Muscle of back (tissue), 13 donors: ENCODE data around the gene SGSM2. TPM values are rescaled to one million over a fixed set of nuclear protein-coding genes. Genes with fewer than 3 reads are reported as not detected.
"Not testable (repeated sequence)": the region's sequence is repeated elsewhere in the genome, so short reads cannot be mapped to it uniquely, and the experiment has no call there.

ENCODE experiments used
- DNase-seq, 3 donors: peaks; one replicate each; pipeline versions ENCODE4 v3.0.0 to v3.0.0-alpha.2; 2013
- long read RNA-seq, 9 donors: transcript quantifications; one replicate each; lab custom pipeline, GENCODE V29; 2026
- polyA plus RNA-seq, 10 donors: library from polyadenylated mRNA; unstranded; fragments of 120-200 nt; gene quantifications; one replicate each; pipeline ENCODE4 v1.2.1, GENCODE V29; 2013; ENCODE audit not compliant: insufficient read length in 10 of 10

Gene SGSM2, protein sequence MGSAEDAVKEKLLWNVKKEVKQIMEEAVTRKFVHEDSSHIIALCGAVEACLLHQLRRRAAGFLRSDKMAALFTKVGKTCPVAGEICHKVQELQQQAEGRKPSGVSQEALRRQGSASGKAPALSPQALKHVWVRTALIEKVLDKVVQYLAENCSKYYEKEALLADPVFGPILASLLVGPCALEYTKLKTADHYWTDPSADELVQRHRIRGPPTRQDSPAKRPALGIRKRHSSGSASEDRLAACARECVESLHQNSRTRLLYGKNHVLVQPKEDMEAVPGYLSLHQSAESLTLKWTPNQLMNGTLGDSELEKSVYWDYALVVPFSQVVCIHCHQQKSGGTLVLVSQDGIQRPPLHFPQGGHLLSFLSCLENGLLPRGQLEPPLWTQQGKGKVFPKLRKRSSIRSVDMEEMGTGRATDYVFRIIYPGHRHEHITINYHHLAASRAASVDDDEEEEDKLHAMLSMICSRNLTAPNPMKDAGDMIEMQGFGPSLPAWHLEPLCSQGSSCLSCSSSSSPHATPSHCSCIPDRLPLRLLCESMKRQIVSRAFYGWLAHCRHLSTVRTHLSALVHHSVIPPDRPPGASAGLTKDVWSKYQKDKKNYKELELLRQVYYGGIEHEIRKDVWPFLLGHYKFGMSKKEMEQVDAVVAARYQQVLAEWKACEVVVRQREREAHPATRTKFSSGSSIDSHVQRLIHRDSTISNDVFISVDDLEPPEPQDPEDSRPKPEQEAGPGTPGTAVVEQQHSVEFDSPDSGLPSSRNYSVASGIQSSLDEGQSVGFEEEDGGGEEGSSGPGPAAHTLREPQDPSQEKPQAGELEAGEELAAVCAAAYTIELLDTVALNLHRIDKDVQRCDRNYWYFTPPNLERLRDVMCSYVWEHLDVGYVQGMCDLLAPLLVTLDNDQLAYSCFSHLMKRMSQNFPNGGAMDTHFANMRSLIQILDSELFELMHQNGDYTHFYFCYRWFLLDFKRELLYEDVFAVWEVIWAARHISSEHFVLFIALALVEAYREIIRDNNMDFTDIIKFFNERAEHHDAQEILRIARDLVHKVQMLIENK
- 10 to 100 TPM; 32.1 to 49.9 (median 43.0) TPM for polyA plus RNA-seq
- long read RNA-seq, donor 1, partial matches to known transcripts = 0 of 1 reads
- long read RNA-seq, donor 1, other reads (novel, unspliced or antisense) = 0 of 1 reads
- long read RNA-seq, donor 2 = 0 reads
- long read RNA-seq, donor 3 = 0 reads
- long read RNA-seq, donor 4, full-length matches to known transcripts = 1 of 1 reads
- long read RNA-seq, donor 4, partial matches to known transcripts = 0 of 1 reads
- long read RNA-seq, donor 4, other reads (novel, unspliced or antisense) = 0 of 1 reads
- long read RNA-seq, donor 5, partial matches to known transcripts = 0 of 2 reads
- long read RNA-seq, donor 5, other reads (novel, unspliced or antisense) = 0 of 2 reads
- long read RNA-seq, donor 6, full-length matches to known transcripts = 3 of 3 reads
- long read RNA-seq, donor 6, partial matches to known transcripts = 0 of 3 reads
- long read RNA-seq, donor 6, other reads (novel, unspliced or antisense) = 0 of 3 reads
- long read RNA-seq, donor 7, partial matches to known transcripts = 0 of 3 reads
- long read RNA-seq, donor 7, other reads (novel, unspliced or antisense) = 0 of 3 reads
- long read RNA-seq, donor 8, full-length matches to known transcripts = 2 of 2 reads
- long read RNA-seq, donor 8, partial matches to known transcripts = 0 of 2 reads
- long read RNA-seq, donor 8, other reads (novel, unspliced or antisense) = 0 of 2 reads
- long read RNA-seq, donor 9 = 0 reads

GRCh38 chr17:2336852-2337543 lies at the start of gene SGSM2:
SGSM2 (plus strand) TSS chr17:2337501; CDS start chr17:2337689, 188 bp downstream.
- peak in 2 of 3 donors; percentile 71 to 85 for DNase-seq

DNA sequence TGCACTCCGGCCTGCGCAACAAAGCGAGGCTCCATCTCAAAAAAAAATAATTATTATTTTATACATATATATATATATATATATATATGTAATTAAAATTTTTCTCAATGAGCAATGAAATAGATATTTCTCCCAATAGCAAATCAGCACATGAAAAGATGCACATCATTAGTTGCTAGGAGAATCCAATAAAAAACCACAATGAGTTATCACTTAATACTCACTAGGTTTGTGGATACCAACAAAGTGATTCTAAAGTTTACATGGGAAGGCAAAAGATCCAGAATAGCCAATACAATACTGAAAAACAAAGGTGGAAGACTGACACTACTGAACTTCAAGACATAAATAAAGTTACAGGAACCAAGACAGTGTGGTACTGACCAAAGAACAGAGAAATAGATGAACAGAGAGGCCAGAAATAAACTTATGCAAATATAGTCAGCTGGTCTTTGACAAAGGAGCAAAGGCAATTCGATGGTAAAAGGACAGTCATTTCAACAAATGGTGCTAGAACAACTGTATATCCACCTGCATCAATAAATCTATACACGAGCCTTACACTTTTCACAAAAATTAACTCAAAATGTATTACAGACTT lies 47.3 kb upstream of the SGSM2 start:
- DNase-seq = no peak

GRCh38 chr17:2292100-2292499 lies 45.2 kb upstream of the SGSM2 start:
- no peak for DNase-seq

DNA sequence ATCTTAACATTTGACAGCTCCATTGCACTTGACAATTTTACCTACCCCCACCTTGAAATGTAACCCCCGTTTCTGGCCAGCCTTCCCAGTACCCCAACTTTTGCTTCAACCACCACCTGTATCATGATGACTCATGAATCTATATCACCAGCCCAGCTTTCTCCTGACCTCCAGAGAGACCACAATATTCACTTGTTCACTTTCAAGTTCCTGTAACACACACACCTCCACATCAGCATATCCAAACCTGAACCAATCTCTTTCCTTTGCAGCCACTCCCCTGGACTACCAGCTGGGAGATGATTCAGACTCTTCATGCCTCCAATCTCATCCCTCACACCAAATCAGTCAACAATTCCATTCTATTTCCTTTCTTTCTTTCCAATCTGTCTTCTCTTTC lies 41.7 kb upstream of the SGSM2 start:
- no peak for DNase-seq

DNA sequence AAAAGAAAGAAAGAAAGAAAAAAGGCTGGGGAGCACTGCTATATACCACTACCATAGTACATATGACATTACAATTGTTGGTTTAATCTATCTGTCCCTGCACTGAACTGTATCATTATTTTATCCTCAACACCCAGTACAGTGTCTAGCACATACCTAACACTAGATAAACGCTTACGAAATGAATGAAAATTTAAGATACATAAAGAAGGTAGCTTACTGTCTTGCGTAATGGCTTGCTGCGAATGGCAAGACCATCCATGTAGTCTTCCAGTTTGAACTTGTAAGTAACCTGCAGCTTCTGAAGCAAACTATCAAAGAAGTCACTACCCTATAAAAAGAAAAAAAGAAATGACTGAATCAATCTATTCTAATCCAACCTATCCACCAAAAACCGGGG lies 40.3 kb upstream of the SGSM2 start:
- no peak for DNase-seq

DNA sequence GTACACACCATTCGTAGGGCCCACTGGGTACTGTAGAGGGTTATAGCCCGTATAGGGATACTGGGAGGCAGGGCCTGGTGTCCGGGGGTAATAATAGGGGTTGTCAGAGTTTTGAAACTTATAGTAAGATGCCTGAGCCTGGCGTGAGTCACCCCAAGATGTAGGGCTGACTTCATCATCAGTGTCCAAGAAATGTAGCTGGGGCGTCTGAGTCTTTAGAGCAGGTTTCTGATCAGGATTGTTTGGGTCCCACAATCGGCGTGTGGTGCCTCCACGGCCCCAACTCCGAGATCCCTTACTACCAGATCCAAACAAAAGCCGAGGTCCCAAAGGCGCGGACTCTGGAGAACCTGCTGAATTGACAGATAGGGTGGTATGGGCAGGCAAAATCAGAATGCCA lies 38.2 kb upstream of the SGSM2 start:
- DNase-seq = no peak

DNA sequence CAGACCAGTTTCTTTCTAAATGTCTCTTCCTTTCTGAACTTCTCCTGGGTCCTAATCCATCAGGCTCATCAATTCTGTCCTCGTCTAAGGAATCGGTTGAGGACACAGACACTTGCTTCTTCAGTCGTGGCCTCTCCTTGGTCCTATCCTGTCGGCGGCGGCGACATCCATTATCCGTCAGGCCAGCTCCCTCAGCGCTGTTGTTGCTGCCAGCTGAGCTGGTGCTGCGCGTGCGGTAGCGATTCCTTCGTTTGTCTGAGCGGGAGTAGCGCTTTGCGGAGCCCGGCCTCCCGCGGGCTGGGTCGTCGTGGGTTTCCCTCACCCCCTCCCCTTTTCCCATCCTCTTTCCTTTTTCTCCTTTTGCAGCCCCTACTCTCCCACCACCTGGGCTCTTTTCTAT lies 37.5 kb upstream of the SGSM2 start:
- DNase-seq = no peak

DNA sequence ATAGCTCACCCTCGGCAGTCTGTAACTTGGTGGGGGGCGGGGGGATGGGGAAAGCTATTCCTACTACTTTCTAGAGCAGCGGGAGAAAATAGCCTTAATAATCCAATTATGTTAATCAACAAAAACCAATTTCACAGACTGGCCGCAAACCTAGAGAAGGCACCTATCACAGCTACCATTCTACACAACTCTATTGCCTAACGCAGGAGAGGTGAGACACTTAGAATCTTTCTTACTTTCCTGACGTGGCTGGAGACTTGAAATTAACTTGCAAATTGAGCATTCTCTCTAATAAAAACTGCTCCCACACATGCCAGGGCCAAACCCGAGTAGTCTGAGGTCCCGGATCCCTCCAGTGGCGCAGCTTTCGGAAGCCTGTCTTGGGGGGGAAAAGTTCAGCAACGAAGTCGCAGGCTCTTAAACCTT lies 34.5 kb upstream of the SGSM2 start:
- no peak for DNase-seq

DNA sequence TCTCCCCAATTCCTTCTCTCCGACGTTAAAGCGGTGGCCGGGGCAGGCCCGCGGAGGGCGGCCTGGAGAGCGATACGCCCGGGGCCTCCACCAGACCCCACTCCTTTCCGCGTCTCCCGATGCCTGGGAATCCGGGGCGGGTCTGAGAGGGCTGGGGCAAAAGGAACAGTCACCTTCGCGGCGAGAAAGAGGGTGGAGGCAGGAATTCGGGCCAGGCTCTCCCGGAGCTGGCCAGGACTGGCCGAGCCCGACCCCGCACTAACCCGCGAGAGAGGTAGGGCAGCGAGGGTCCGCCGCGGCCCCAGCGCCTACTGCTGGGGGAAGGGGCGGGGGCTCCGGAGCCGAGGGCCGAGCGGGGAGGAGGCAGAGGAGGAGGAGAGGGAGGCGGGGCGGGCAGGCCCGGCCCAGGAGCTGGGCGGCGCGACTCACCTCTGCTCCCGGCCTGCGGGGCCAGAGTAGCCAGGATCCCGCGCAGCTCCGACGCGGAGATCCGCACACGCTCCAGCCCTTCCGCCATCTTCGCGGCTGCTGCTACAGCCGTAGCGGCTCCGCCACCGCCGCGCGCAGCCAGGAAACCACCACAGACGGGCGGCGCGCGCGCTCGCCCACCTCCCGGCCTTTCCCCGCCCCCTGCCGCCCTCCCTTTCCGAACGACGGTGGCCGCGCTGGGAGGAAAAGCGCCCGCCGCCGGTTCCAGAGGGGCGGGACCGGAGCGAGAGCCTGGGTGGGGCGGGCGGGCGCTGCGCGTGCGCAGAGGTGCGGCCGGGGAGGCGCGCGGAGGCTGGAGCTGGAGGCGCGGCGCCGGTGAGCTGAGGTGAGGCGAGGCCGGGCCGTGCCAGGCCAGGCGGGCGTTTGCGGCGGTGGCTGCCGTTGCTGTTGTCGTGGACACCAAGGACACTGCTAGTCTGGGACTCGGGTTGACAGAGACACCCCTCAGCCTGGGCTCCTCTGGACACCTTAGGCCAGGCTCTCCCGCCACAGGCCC lies 33.8 kb upstream of the SGSM2 start, which contains the start of the genes SMG6 and SRR:
TSS of gene SMG6 (minus strand) at position 582 of the 985 bp plus-strand sequence. CDS start at position 517, 65 bp downstream.
TSS of gene SRR (plus strand) at position 747 of the 985 bp plus-strand sequence. CDS start 11,611 bp downstream, outside the sequence.
- DNase-seq = peak; percentile 94 to 98 (median 94)

- DNase-seq = no peak
Observed at GRCh38 chr17:2304931-2305330, 32.4 kb upstream of the SGSM2 start.

- no peak for DNase-seq
Observed at GRCh38 chr17:2309338-2310154, 27.8 kb upstream of the SGSM2 start.

GRCh38 chr17:2312736-2313135 lies 24.6 kb upstream of the SGSM2 start:
- no peak for DNase-seq

DNA sequence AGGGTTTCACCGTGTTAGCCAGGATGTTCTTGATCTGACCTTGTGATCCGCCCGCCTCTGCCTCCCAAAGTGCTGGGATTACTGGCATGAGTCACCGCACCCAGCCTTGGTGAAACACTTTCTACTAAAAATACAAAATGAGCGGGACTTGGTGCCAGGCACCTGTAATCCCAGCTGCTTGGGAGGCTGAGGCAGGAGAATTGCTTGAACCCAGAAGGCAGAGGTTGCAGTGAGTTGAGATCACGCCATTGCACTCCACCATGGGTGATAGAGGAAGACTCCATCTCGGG lies 20.4 kb upstream of the SGSM2 start:
- not testable (repeated sequence) for DNase-seq

- DNase-seq = no peak
Observed at GRCh38 chr17:2317796-2318195, 19.5 kb upstream of the SGSM2 start.

DNA sequence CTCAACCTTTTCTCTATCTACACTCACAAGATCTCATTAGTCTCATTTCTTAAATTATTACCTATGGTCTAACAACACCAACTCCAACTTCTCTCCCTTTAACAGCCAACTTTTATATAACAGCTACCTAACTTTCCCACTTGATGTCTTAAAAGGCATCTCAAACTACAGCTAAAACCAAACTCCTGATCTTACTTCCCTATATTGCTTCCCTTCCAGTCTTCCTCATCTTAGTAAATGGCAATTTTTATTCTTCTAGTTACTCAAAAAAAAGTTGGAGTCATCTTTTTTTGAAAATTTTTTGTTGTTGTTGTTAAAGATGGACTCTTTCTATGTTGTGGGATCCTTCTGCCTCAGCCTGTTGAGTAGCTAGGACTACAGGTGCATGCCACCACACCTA lies 18.2 kb upstream of the SGSM2 start:
- no peak for DNase-seq

DNA sequence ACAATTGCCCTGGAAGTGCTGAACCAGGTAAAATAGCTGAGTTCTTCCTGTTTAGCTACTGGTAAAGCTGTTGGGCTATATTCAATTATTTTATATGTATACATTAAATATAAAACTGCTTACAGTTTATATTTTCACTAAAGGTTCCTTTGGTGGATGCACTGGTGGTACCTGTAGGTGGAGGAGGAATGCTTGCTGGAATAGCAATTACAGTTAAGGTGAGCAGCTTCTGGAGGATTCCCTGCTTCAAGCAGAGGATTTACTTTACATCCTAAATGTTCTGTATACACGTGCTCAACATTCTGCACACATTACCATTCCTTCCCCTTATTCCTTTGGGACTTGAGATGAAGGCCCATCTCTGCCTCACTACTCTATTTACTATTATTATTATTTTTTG lies 15.9 kb upstream of the SGSM2 start:
- DNase-seq = no peak

DNA sequence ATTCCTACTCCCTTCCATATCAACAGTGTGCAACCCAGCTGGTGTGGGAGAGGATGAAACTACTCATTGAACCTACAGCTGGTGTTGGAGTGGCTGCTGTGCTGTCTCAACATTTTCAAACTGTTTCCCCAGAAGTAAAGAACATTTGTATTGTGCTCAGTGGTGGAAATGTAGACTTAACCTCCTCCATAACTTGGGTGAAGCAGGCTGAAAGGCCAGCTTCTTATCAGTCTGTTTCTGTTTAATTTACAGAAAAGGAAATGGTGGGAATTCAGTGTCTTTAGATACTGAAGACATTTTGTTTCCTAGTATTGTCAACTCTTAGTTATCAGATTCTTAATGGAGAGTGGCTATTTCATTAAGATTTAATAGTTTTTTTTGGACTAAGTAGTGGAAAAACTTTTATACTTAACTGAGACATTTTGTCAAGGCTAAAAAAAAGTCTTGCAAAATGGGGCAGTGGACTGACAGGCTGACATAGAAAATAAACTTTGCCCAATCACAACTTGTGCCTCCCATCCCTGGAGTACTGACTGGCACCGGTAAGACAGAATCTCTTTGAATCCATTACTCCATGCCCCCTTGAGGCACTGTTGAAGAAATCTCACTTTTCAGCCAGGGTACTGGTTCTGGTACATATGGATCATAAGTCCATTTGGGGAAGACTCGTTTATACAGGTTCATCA lies 13.5 kb upstream of the SGSM2 start:
- DNase-seq = no peak
